ENCODE data around the gene PSMD3. TPM values are rescaled to one million over a fixed set of nuclear protein-coding genes. Genes with fewer than 3 reads are reported as not detected.

Gene PSMD3
- total RNA-seq, 1 experiment from 2014 or later: 174 TPM

- H3K14ac ChIP-seq (ENCODE audit: insufficient read depth, low read length): no peak overlapping the region
- no peak overlapping the region for H2AK5ac ChIP-seq (ENCODE audit: insufficient read length, low read length)
- H2BK20ac ChIP-seq (ENCODE audit: low read depth, low read length, poor library complexity, severe bottlenecking): no peak overlapping the region
- no peak overlapping the region for H4K5ac ChIP-seq (ENCODE audit: insufficient read length, low read depth, low read length)
- no peaks in the 10 kb centered on the region for H3K79me1 ChIP-seq (ENCODE audit: insufficient read depth, low read depth, low read length, poor library complexity, severe bottlenecking)
- no peak overlapping the region for H3K4me2 ChIP-seq (ENCODE audit: insufficient read depth, insufficient read length, low read length)
- no peak overlapping the region for H2BK120ac ChIP-seq (ENCODE audit: low read depth, low read length, poor library complexity, severe bottlenecking)
- no peak overlapping the region for H3K23ac ChIP-seq (ENCODE audit: insufficient read length, low read depth, low read length)
- no CpG with 5 or more reads among the region's 4 CpGs for WGBS (ENCODE audit: extremely low coverage, insufficient read length, low lambda C conversion rate)
- no peaks in the 10 kb centered on the region for H3K27me3 ChIP-seq (ENCODE audit: insufficient read depth, low read length)
- no peak overlapping the region for H3K9ac ChIP-seq (ENCODE audit: extremely low read depth, insufficient read length, low read length)
- no peaks in the 10 kb centered on the region for H3K23me2 ChIP-seq (ENCODE audit: insufficient read length, low read depth, low read length, poor library complexity, severe bottlenecking)
- H4K91ac ChIP-seq (ENCODE audit: insufficient read length, low read depth, low read length): no peak overlapping the region
- H3T11ph ChIP-seq (ENCODE audit: low read length): no peak overlapping the region
- no peaks in the 10 kb centered on the region for H3K4me1 Mint-ChIP-seq
- no peak overlapping the region for H3K27ac ChIP-seq (ENCODE audit: insufficient read length, low read depth, low read length)
- no peaks in the 10 kb centered on the region for H3K27me3 Mint-ChIP-seq (ENCODE audit: low read depth)
- H3K79me2 ChIP-seq (ENCODE audit: insufficient read depth, low read length): no peaks in the 10 kb centered on the region
- no peak for DNase-seq
- no peak overlapping the region for H3K4me3 Mint-ChIP-seq
- H3K4me1 ChIP-seq (ENCODE audit: insufficient read depth, low read length): no peaks in the 10 kb centered on the region
- H2BK12ac ChIP-seq (ENCODE audit: insufficient read length, low read depth, low read length): no peak overlapping the region
- TF ChIP-seq CTCF (conservative IDR thresholded peaks at IDR 0.05): no peak
- no peak overlapping the region for H2AFZ ChIP-seq (ENCODE audit: low read length)
- peaks cover 26 to 39% (median 30%) of the 10 kb centered on the region in 3 experiments; a peak in 6 of 7 replicates for H3K36me3 Mint-ChIP-seq (ENCODE audit: insufficient read depth in 1 of 3, low read depth in 3 of 3)
- H3K18ac ChIP-seq (ENCODE audit: insufficient read length, low read depth, low read length): no peak overlapping the region
- no peaks in the 10 kb centered on the region for H3K9me3 ChIP-seq (ENCODE audit: control insufficient read depth, low read depth, low read length)
- H2BK15ac ChIP-seq (ENCODE audit: low read depth, low read length): no peak overlapping the region
- H3K56ac ChIP-seq (ENCODE audit: insufficient read length, low read depth, low read length): no peak overlapping the region
- H3K4ac ChIP-seq (ENCODE audit: low read depth, low read length): no peak overlapping the region
- H3K9me3 Mint-ChIP-seq: no peaks in the 10 kb centered on the region
- H2BK5ac ChIP-seq (ENCODE audit: insufficient read length, low read length): no peak overlapping the region
- H4K20me1 ChIP-seq (ENCODE audit: control insufficient read depth, insufficient read depth, insufficient read length): no peaks in the 10 kb centered on the region
- peak overlapping the region in 1 of 3 experiments; percentile 82; a peak in 1 of 7 replicates for H3K27ac Mint-ChIP-seq
- no peak overlapping the region for H4K8ac ChIP-seq (replicated peaks; ENCODE audit: insufficient read length, low read depth, low read length)
Observed at GRCh38 chr17:39999067-39999466, 18.5 kb downstream of the PSMD3 start.
